CD4-positive, alpha-beta T cell treated with Interleukin-2 at 100 ng/mL for 4 hours (primary cell): ENCODE measurements around the gene GPN2.

Source experiments
- DNase-seq: peaks from one replicate; pipeline ENCODE4 v3.0.0-alpha.2; 2020; ENCODE audit warnings: low spot score

Gene GPN2

GRCh38 chr1:26889551-26890466, at the start of gene GPN2:
TSS of gene GPN2 (minus strand) at chr1:26890283. CDS start at chr1:26890096, 187 bp downstream.
- peak; percentile 78 for DNase-seq

GRCh38 chr1:26938659-26939025, 48.6 kb upstream of the GPN2 start:
- no peak for DNase-seq

- DNase-seq: no peak
Measured at GRCh38 chr1:26938004-26938658, 48.0 kb upstream of the GPN2 start.

GRCh38 chr1:26936823-26937222, 46.7 kb upstream of the GPN2 start:
- DNase-seq: no peak

- DNase-seq: no peak
Measured at GRCh38 chr1:26932531-26932930, 42.4 kb upstream of the GPN2 start.

- DNase-seq: no peak
Measured at GRCh38 chr1:26923711-26924110, 33.6 kb upstream of the GPN2 start.

GRCh38 chr1:26922901-26923300, 32.8 kb upstream of the GPN2 start:
- no peak for DNase-seq

GRCh38 chr1:26922431-26922729, 32.3 kb upstream of the GPN2 start:
- DNase-seq: no peak

GRCh38 chr1:26921540-26922430, 31.7 kb upstream of the GPN2 start, which contains the start of gene NUDC:
TSS of gene NUDC (plus strand) at chr1:26921743. CDS start at chr1:26921849, 106 bp downstream.
- DNase-seq: peak; percentile 96

- DNase-seq: no peak
Measured at GRCh38 chr1:26921126-26921539, 31.1 kb upstream of the GPN2 start.

GRCh38 chr1:26915204-26915842, 25.2 kb upstream of the GPN2 start:
- no peak for DNase-seq

GRCh38 chr1:26913754-26914619, 23.9 kb upstream of the GPN2 start, which contains the start of gene NR0B2:
TSS of gene NR0B2 (minus strand) at chr1:26913975. CDS start at chr1:26913940, 35 bp downstream.
- no peak for DNase-seq

- no peak for DNase-seq
Measured at GRCh38 chr1:26913389-26913753, 23.3 kb upstream of the GPN2 start.

- DNase-seq: no peak
Measured at GRCh38 chr1:26912147-26912490, 22.0 kb upstream of the GPN2 start.

- no peak for DNase-seq
Measured at GRCh38 chr1:26911399-26912146, 21.5 kb upstream of the GPN2 start.

- no peak for DNase-seq
Measured at GRCh38 chr1:26910343-26911160, 20.5 kb upstream of the GPN2 start.

GRCh38 chr1:26909951-26910342, 19.9 kb upstream of the GPN2 start:
- no peak for DNase-seq

- DNase-seq: no peak
Measured at GRCh38 chr1:26907071-26907917, 17.2 kb upstream of the GPN2 start.
